Hepatocyte (in vitro differentiated cells): ENCODE measurements around the gene VWA5B1. TPM values are rescaled to one million over a fixed set of nuclear protein-coding genes. Genes with fewer than 3 reads are reported as not detected.

Source experiments
- DNase-seq: peaks from one replicate; pipeline ENCODE4 v3.0.0-alpha.2; 2016; ENCODE audit warnings: low spot score
- H2AFZ ChIP-seq: fragments of 200-600 bp; sonication (generic); 2 replicates; pipeline ENCODE4 v1.6.0; 2016; ENCODE audit warnings: antibody characterized with exemption, mild to moderate bottlenecking
- H3K27ac ChIP-seq: fragments of 200-600 bp; sonication (generic); 2 replicates; pipeline ENCODE4 v1.5.1; 2016; ENCODE audit warnings: mild to moderate bottlenecking
- H3K27me3 ChIP-seq: fragments of 200-600 bp; sonication (generic); 2 replicates; pipeline ENCODE4 v1.6.1; 2016
- H3K36me3 ChIP-seq: fragments of 200-600 bp; sonication (generic); replicated peaks from 2 replicates; pipeline ENCODE4 v1.5.1; 2016; ENCODE audit warnings: low read depth; ENCODE audit not compliant: insufficient read depth
- H3K4me1 ChIP-seq: fragments of 200-600 bp; sonication (generic); 2 replicates; pipeline ENCODE4 v1.5.1; 2016; ENCODE audit warnings: mild to moderate bottlenecking, moderate library complexity; ENCODE audit not compliant: insufficient read depth
- H3K4me2 ChIP-seq: fragments of 200-600 bp; sonication (generic); 2 replicates; pipeline ENCODE4 v1.6.0; 2016
- H3K4me3 ChIP-seq: fragments of 200-600 bp; sonication (generic); 2 replicates; pipeline ENCODE4 v1.5.1; 2016; ENCODE audit warnings: mild to moderate bottlenecking
- H3K79me2 ChIP-seq: fragments of 200-600 bp; sonication (generic); 2 replicates; pipeline ENCODE4 v1.6.0; 2017; ENCODE audit warnings: mild to moderate bottlenecking
- H3K9me2 ChIP-seq: fragments of 200-600 bp; sonication (generic); replicated peaks from 2 replicates; pipeline ENCODE4 v1.6.0; 2017; ENCODE audit warnings: mild to moderate bottlenecking; ENCODE audit not compliant: insufficient read depth
- H3K9me3 ChIP-seq: fragments of 200-600 bp; sonication (generic); 2 replicates; pipeline ENCODE4 v1.5.1; 2016; ENCODE audit warnings: low read depth, mild to moderate bottlenecking
- H4K20me1 ChIP-seq: fragments of 200-600 bp; sonication (generic); 2 replicates; pipeline ENCODE4 v1.6.0; 2016; ENCODE audit warnings: mild to moderate bottlenecking; ENCODE audit not compliant: insufficient read depth, poor library complexity, severe bottlenecking
- CTCF ChIP-seq: fragments of 200-600 bp; sonication (generic); IDR thresholded peaks from 2 replicates; pipeline ENCODE4 v1.5.1; 2016; ENCODE audit warnings: antibody characterized with exemption, mild to moderate bottlenecking; ENCODE audit not compliant: poor library complexity
- EZH2 ChIP-seq: fragments of 200-600 bp; sonication (generic); IDR thresholded peaks from 2 replicates; pipeline ENCODE4 v1.6.1; 2016; ENCODE audit warnings: antibody characterized with exemption, mild to moderate bottlenecking, borderline replicate concordance
- EZH2phosphoT487 ChIP-seq: fragments of 200-600 bp; sonication (generic); IDR thresholded peaks from one replicate; pipeline ENCODE4 v1.6.1; 2018; ENCODE audit warnings: antibody characterized with exemption, mild to moderate bottlenecking, low read depth, moderate library complexity; ENCODE audit not compliant: unreplicated experiment, severe bottlenecking
- WGBS: methylation state at CpG from one replicate; pipeline ENCODE4 v1.1.6; 2016; ENCODE audit warnings: low lambda C conversion rate; ENCODE audit errors: missing lambda C conversion rate; 5-methylcytosine and 5-hydroxymethylcytosine counted together
- polyA plus RNA-seq: library from polyadenylated mRNA; unstranded; fragments of >200 nt; fragmentation: Nextera tagmentation; extraction: Ambion mirVana; gene quantifications from 2 replicates; pipeline ENCODE4 v1.2.1, GENCODE V29; 2016
- total RNA-seq: library from RNA; depleted of rRNA; stranded (reverse); fragments of >200 nt; gene quantifications from 2 replicates; pipeline ENCODE4 v1.2.3, GENCODE V29; 2014

VWA5B1 gene
- total and polyA plus RNA-seq, 2 experiments from 2014 or later: 0.33 to 0.35 TPM

GRCh38 chr1:20321573-20321972, 30.9 kb downstream of the VWA5B1 start:
- no peak overlapping the region for H3K4me2 ChIP-seq
- no peak overlapping the region for H3K4me3 ChIP-seq
- H3K79me2 ChIP-seq: no peaks in the 10 kb centered on the region
- no peaks in the 10 kb centered on the region for H3K9me2 ChIP-seq
- 83% methylated on average over 5 of the region's 5 CpGs for WGBS
- no peak for DNase-seq
- no peaks in the 10 kb centered on the region for H3K36me3 ChIP-seq
- no peak overlapping the region for H2AFZ ChIP-seq
- TF ChIP-seq EZH2 (no peak), EZH2phosphoT487 (no peak), CTCF (no peak)
- no peaks in the 10 kb centered on the region for H3K9me3 ChIP-seq
- H4K20me1 ChIP-seq: no peaks in the 10 kb centered on the region
- H3K27me3 ChIP-seq: peaks cover 20% of the 10 kb centered on the region
- no peak overlapping the region for H3K27ac ChIP-seq
- no peaks in the 10 kb centered on the region for H3K4me1 ChIP-seq

GRCh38 chr1:20322081-20322824, 31.6 kb downstream of the VWA5B1 start:
- Histone ChIP-seq H4K20me1 (no peaks in the 10 kb centered on the region), H3K27ac (no peak overlapping the region), H3K79me2 (no peaks in the 10 kb centered on the region), H3K4me2 (no peak overlapping the region), H3K4me1 (no peaks in the 10 kb centered on the region), H3K36me3 (no peaks in the 10 kb centered on the region), H3K9me2 (no peaks in the 10 kb centered on the region), H3K9me3 (no peaks in the 10 kb centered on the region), H3K4me3 (no peak overlapping the region), H3K27me3 (peaks cover 23% of the 10 kb centered on the region), H2AFZ (no peak overlapping the region)
- no peak for DNase-seq
- TF ChIP-seq EZH2phosphoT487: no peak
- no peak for TF ChIP-seq EZH2
- TF ChIP-seq CTCF: no peak
- WGBS: 64% methylated on average over 11 of the region's 11 CpGs

- Histone ChIP-seq H2AFZ (no peak overlapping the region), H4K20me1 (no peaks in the 10 kb centered on the region), H3K36me3 (no peaks in the 10 kb centered on the region), H3K27ac (no peak overlapping the region), H3K4me1 (no peaks in the 10 kb centered on the region), H3K79me2 (no peaks in the 10 kb centered on the region), H3K27me3 (peaks cover 24% of the 10 kb centered on the region), H3K4me3 (no peak overlapping the region), H3K9me3 (no peaks in the 10 kb centered on the region), H3K9me2 (no peaks in the 10 kb centered on the region), H3K4me2 (no peak overlapping the region)
- TF ChIP-seq EZH2phosphoT487 (no peak), EZH2 (no peak), CTCF (no peak)
- no peak for DNase-seq
- WGBS: 86% methylated on average over 23 of the region's 23 CpGs
Measured at GRCh38 chr1:20322825-20323612, 32.3 kb downstream of the VWA5B1 start.
